HEK293 (cell line): ENCODE measurements around the gene PDGFC.

Experiments used
- MYNN ChIP-seq: fragments of 450-650 bp; formaldehyde crosslinking; IDR thresholded peaks from 2 replicates; pipeline ENCODE4 v1.5.1; 2016; ENCODE audit warnings: missing biosample characterization, missing genetic modification characterization, borderline replicate concordance
- ZNF423 ChIP-seq: fragments of 450-650 bp; formaldehyde crosslinking; IDR thresholded peaks from 2 replicates; pipeline ENCODE4 v1.5.1; 2016; ENCODE audit warnings: missing biosample characterization, missing genetic modification characterization
- TF ChIP-seq, protein P1 (sequence below): fragments of 450-650 bp; formaldehyde crosslinking; IDR thresholded peaks from 2 replicates; pipeline ENCODE4 v1.5.1; 2016; ENCODE audit warnings: missing biosample characterization, missing genetic modification characterization
- TF ChIP-seq, protein P2 (sequence below): fragments of 450-650 bp; formaldehyde crosslinking; IDR thresholded peaks from 2 replicates; pipeline ENCODE4 v1.5.1; 2016; ENCODE audit warnings: missing biosample characterization, missing genetic modification characterization
- TF ChIP-seq, protein P3 (sequence below): fragments of 450-650 bp; formaldehyde crosslinking; IDR thresholded peaks from 2 replicates; pipeline ENCODE4 v1.5.1; 2016; ENCODE audit warnings: missing biosample characterization, missing genetic modification characterization
- TF ChIP-seq, protein P4 (sequence below): sonication (generic); formaldehyde crosslinking; IDR thresholded peaks from 2 replicates; pipeline ENCODE4 v1.8.1; 2022; ENCODE audit warnings: mild to moderate bottlenecking, moderate library complexity, missing genetic modification reagents

DNA sequence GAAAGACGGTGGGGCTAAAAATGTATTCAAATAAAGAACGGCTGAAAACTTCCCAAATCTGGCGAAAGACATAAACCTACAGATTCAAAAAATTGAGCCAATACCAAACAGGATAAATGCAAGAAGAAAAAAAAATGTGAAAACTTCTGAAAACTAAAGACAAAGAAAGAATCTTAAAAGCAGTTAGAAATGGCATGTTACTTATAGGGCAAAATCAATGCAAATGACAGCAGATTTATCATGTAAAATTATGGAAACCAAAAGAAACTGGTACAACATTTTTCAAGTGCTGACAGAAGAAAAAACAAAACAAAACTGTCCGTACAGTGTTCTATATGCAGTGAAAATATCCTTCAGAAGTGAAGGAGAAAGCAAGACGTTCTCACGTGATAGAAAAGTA, 239.0 kb downstream of the PDGFC start:
- TF ChIP-seq, protein P1, sequence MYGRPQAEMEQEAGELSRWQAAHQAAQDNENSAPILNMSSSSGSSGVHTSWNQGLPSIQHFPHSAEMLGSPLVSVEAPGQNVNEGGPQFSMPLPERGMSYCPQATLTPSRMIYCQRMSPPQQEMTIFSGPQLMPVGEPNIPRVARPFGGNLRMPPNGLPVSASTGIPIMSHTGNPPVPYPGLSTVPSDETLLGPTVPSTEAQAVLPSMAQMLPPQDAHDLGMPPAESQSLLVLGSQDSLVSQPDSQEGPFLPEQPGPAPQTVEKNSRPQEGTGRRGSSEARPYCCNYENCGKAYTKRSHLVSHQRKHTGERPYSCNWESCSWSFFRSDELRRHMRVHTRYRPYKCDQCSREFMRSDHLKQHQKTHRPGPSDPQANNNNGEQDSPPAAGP (tag by site-specific recombination), result no peak
- TF ChIP-seq, protein P2, sequence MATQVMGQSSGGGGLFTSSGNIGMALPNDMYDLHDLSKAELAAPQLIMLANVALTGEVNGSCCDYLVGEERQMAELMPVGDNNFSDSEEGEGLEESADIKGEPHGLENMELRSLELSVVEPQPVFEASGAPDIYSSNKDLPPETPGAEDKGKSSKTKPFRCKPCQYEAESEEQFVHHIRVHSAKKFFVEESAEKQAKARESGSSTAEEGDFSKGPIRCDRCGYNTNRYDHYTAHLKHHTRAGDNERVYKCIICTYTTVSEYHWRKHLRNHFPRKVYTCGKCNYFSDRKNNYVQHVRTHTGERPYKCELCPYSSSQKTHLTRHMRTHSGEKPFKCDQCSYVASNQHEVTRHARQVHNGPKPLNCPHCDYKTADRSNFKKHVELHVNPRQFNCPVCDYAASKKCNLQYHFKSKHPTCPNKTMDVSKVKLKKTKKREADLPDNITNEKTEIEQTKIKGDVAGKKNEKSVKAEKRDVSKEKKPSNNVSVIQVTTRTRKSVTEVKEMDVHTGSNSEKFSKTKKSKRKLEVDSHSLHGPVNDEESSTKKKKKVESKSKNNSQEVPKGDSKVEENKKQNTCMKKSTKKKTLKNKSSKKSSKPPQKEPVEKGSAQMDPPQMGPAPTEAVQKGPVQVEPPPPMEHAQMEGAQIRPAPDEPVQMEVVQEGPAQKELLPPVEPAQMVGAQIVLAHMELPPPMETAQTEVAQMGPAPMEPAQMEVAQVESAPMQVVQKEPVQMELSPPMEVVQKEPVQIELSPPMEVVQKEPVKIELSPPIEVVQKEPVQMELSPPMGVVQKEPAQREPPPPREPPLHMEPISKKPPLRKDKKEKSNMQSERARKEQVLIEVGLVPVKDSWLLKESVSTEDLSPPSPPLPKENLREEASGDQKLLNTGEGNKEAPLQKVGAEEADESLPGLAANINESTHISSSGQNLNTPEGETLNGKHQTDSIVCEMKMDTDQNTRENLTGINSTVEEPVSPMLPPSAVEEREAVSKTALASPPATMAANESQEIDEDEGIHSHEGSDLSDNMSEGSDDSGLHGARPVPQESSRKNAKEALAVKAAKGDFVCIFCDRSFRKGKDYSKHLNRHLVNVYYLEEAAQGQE, result no peak
- TF ChIP-seq, protein P3, sequence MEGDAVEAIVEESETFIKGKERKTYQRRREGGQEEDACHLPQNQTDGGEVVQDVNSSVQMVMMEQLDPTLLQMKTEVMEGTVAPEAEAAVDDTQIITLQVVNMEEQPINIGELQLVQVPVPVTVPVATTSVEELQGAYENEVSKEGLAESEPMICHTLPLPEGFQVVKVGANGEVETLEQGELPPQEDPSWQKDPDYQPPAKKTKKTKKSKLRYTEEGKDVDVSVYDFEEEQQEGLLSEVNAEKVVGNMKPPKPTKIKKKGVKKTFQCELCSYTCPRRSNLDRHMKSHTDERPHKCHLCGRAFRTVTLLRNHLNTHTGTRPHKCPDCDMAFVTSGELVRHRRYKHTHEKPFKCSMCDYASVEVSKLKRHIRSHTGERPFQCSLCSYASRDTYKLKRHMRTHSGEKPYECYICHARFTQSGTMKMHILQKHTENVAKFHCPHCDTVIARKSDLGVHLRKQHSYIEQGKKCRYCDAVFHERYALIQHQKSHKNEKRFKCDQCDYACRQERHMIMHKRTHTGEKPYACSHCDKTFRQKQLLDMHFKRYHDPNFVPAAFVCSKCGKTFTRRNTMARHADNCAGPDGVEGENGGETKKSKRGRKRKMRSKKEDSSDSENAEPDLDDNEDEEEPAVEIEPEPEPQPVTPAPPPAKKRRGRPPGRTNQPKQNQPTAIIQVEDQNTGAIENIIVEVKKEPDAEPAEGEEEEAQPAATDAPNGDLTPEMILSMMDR (tag by site-specific recombination), result no peak
- no peak for TF ChIP-seq MYNN (tag by site-specific recombination)
- no peak for TF ChIP-seq ZNF423 (tag by site-specific recombination)
- TF ChIP-seq, protein P4, sequence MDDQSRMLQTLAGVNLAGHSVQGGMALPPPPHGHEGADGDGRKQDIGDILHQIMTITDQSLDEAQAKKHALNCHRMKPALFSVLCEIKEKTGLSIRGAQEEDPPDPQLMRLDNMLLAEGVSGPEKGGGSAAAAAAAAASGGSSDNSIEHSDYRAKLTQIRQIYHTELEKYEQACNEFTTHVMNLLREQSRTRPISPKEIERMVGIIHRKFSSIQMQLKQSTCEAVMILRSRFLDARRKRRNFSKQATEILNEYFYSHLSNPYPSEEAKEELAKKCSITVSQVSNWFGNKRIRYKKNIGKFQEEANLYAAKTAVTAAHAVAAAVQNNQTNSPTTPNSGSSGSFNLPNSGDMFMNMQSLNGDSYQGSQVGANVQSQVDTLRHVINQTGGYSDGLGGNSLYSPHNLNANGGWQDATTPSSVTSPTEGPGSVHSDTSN (CRISPR knock-in tag), result no peak
